ENCODE measurements around the gene ZNF628.

DNA sequence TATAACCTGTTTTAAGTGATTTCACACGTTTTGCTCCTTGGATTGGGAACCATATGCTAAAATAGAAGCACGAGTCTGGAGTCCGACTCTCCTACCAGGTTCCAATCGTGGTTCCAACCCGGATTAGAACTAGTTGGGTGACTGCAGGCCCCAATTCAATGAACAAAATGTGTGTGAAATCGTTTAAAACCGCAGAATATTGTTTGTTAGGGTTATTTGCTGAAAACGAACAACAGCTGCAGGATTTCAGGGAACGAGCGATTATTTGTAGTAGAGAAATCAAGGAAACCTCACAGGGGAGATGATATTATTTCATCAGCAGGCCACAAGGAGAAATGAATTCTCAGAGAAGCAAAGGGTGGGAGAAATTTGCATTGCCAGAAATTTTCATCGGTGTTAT lies 28.6 kb downstream of the ZNF628 start:
- TF ChIP-seq, protein P1, sequence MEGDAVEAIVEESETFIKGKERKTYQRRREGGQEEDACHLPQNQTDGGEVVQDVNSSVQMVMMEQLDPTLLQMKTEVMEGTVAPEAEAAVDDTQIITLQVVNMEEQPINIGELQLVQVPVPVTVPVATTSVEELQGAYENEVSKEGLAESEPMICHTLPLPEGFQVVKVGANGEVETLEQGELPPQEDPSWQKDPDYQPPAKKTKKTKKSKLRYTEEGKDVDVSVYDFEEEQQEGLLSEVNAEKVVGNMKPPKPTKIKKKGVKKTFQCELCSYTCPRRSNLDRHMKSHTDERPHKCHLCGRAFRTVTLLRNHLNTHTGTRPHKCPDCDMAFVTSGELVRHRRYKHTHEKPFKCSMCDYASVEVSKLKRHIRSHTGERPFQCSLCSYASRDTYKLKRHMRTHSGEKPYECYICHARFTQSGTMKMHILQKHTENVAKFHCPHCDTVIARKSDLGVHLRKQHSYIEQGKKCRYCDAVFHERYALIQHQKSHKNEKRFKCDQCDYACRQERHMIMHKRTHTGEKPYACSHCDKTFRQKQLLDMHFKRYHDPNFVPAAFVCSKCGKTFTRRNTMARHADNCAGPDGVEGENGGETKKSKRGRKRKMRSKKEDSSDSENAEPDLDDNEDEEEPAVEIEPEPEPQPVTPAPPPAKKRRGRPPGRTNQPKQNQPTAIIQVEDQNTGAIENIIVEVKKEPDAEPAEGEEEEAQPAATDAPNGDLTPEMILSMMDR (IDR thresholded peaks at IDR 0.05; ENCODE audit: control extremely low read depth in 1 of 3, insufficient read depth in 1 of 3, low read depth in 1 of 3, low read length in 3 of 3): no peak
- TF ChIP-seq POLR2A (IDR thresholded peaks at IDR 0.05; ENCODE audit: control extremely low read depth in 1 of 2, low read depth in 2 of 2, low read length in 2 of 2) (no peak), CHD2 (IDR thresholded peaks at IDR 0.05; ENCODE audit: low read length) (no peak), SRF (IDR thresholded peaks at IDR 0.05; ENCODE audit: low read depth, low read length) (no peak), EP300 (IDR thresholded peaks at IDR 0.05; ENCODE audit: borderline replicate concordance in 1 of 2, low read depth in 2 of 2, low read length in 2 of 2) (no peak), CREB1 (IDR thresholded peaks at IDR 0.05) (no peak), CHD1 (IDR thresholded peaks at IDR 0.05; ENCODE audit: low read depth, low read length) (no peak), CBX8 (IDR thresholded peaks at IDR 0.05; ENCODE audit: borderline replicate concordance, low read depth, low read length) (no peak)
